ENCODE measurements around the gene GPR146. TPM values are rescaled to one million over a fixed set of nuclear protein-coding genes. Genes with fewer than 3 reads are reported as not detected.
"Not testable (repeated sequence)": the region's sequence is repeated elsewhere in the genome, so short reads cannot be mapped to it uniquely, and the experiment has no call there.

The GPR146 gene
- total and polyA plus RNA-seq, 9 donors: 2.3 to 4.8 (median 3.2) TPM

DNA sequence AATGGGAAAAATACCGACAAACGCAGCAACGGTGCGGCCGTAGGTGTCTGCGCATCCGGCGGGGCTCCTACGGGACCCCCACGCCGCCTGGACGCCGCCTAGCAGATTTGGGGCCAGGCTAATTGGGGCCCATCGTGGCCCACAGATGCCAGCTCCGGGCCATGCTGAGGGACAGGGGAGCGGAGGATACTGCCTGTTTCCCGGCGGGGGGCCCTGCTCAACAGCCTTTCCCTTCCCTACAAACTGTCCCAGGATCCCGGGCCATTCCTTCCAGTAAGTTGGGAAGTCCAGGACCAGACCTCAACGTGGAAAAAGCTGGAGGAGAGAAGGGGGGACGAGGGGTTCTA lies 21.9 kb downstream of the GPR146 start:
- Histone ChIP-seq H3K36me3 (ENCODE audit: control insufficient read depth, insufficient read depth, low read length) (no peaks in the 10 kb centered on the region), H3K27ac (ENCODE audit: low read length) (no peak overlapping the region), H3K4me1 (ENCODE audit: control insufficient read depth, insufficient read depth, low read length) (peaks cover 27% of the 10 kb centered on the region), H3K9me3 (replicated peaks; ENCODE audit: control insufficient read depth, low read depth, low read length) (no peaks in the 10 kb centered on the region), H3K27me3 (ENCODE audit: control insufficient read depth, insufficient read depth, low read length) (no peaks in the 10 kb centered on the region), H3K4me3 (ENCODE audit: low read length) (no peak overlapping the region)
- DNase-seq: no peak
- 48% methylated on average over 13 of the region's 21 CpGs for WGBS (ENCODE audit: insufficient coverage)

DNA sequence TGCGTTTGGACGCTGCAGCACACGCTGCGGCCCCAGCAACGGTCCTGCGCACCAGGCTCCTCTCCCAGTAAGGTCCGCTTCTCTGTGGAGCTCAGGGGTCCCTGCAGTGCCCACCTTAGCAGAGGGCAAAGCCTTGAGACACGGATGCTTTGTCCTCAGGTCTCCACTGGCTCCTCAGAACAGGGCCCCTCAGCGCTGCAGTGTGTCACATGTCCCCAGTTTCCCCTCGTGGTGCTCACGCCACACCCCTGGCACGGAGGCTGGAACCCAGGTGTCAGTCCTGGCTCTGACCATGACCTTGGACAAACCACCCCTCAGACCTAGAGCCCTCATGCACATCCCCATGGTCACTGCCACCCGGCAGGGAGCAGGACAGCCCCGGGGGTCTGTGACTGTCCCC lies 23.7 kb downstream of the GPR146 start:
- Histone ChIP-seq H3K4me3 (ENCODE audit: low read length) (no peak overlapping the region), H3K9me3 (replicated peaks; ENCODE audit: control insufficient read depth, low read depth, low read length) (no peaks in the 10 kb centered on the region), H3K36me3 (ENCODE audit: control insufficient read depth, insufficient read depth, low read length) (no peaks in the 10 kb centered on the region), H3K27ac (ENCODE audit: low read length) (no peak overlapping the region), H3K27me3 (ENCODE audit: control insufficient read depth, insufficient read depth, low read length) (no peaks in the 10 kb centered on the region), H3K4me1 (ENCODE audit: control insufficient read depth, insufficient read depth, low read length) (peaks cover 39% of the 10 kb centered on the region)
- DNase-seq: no peak
- WGBS (ENCODE audit: insufficient coverage): 87% methylated on average over 14 of the region's 14 CpGs

DNA sequence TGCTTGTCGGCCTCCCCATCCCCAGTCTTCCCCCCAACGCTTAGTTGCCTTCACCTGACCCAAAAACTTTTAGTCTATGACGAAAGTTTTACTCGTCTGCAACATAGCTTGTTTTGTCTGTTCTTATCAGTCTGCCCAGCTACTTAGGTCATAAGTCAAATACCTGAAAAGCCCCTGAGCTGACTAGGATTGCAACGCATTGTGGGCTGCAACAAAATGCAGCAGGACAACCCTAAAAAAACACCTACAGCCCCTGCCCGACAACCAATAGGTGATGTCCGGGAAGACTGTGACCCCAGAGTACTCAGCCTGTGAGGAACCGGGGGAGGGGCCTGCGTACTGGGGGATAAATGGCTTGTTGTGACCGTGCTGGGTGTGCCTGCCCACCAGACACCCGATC lies 24.3 kb downstream of the GPR146 start:
- H3K9me3 ChIP-seq (replicated peaks; ENCODE audit: control insufficient read depth, low read depth, low read length): no peaks in the 10 kb centered on the region
- no peaks in the 10 kb centered on the region for H3K36me3 ChIP-seq (ENCODE audit: control insufficient read depth, insufficient read depth, low read length)
- no peaks in the 10 kb centered on the region for H3K27me3 ChIP-seq (ENCODE audit: control insufficient read depth, insufficient read depth, low read length)
- no peak overlapping the region for H3K4me3 ChIP-seq (ENCODE audit: low read length)
- WGBS (ENCODE audit: insufficient coverage): 66% methylated on average over 11 of the region's 11 CpGs
- H3K27ac ChIP-seq (ENCODE audit: low read length): no peak overlapping the region
- no peak for DNase-seq
- peaks cover 43% of the 10 kb centered on the region for H3K4me1 ChIP-seq (ENCODE audit: control insufficient read depth, insufficient read depth, low read length)

DNA sequence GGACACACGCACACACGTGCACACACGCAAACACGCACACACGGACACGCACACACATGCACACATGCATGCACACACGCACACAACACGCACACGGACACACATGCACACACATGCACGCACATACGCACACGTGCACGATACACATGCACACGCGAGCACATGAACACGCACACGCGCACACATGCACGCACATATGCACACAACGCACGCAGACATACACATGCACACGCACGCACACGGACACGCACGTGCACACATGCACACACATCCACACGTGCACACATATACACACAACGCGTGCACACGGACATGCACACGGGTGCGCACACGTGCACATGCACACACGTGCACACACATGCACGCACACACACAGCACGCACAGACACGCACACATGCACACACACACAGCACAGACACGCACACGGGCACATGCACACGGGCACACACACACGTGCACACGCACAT lies 26.2 kb downstream of the GPR146 start:
- 89% methylated on average over 42 of the region's 42 CpGs for WGBS (ENCODE audit: insufficient coverage)
- Histone ChIP-seq H3K27ac (ENCODE audit: low read length) (no peak overlapping the region), H3K4me1 (ENCODE audit: control insufficient read depth, insufficient read depth, low read length) (peaks cover 40% of the 10 kb centered on the region), H3K36me3 (ENCODE audit: control insufficient read depth, insufficient read depth, low read length) (no peaks in the 10 kb centered on the region), H3K4me3 (ENCODE audit: low read length) (no peak overlapping the region), H3K9me3 (replicated peaks; ENCODE audit: control insufficient read depth, low read depth, low read length) (no peaks in the 10 kb centered on the region), H3K27me3 (ENCODE audit: control insufficient read depth, insufficient read depth, low read length) (no peaks in the 10 kb centered on the region)
- DNase-seq: no peak

DNA sequence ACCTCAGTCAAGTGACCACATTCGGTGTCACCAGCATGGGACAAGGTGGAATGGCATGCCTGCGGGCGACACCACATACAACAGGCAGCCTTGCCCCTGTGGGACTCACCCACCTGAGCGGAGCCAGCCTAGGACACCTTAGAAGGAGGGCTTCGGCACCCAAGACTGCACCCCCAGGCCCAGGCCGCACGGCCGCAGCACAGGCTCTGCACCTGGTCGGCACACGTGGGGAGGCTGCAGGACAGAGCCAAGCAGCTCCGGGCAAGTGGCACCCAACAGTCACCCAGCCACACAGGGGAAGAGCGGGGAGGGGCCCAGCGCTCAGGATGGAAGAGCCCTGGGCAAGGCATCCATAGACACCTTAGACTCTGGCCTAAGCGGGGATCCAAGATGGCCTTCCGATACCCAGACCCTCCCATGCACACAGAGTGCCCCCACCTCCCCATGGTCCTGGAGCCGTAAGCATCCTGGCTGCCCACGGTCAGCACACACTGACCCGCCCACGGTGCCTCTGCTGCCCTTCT lies 27.4 kb downstream of the GPR146 start:
- Histone ChIP-seq H3K4me3 (ENCODE audit: low read length) (no peak overlapping the region), H3K9me3 (replicated peaks; ENCODE audit: control insufficient read depth, low read depth, low read length) (no peaks in the 10 kb centered on the region), H3K4me1 (ENCODE audit: control insufficient read depth, insufficient read depth, low read length) (peaks cover 37% of the 10 kb centered on the region), H3K27me3 (ENCODE audit: control insufficient read depth, insufficient read depth, low read length) (no peaks in the 10 kb centered on the region), H3K36me3 (ENCODE audit: control insufficient read depth, insufficient read depth, low read length) (no peaks in the 10 kb centered on the region), H3K27ac (ENCODE audit: low read length) (no peak overlapping the region)
- WGBS (ENCODE audit: insufficient coverage): 89% methylated on average over 18 of the region's 19 CpGs
- DNase-seq: no peak

DNA sequence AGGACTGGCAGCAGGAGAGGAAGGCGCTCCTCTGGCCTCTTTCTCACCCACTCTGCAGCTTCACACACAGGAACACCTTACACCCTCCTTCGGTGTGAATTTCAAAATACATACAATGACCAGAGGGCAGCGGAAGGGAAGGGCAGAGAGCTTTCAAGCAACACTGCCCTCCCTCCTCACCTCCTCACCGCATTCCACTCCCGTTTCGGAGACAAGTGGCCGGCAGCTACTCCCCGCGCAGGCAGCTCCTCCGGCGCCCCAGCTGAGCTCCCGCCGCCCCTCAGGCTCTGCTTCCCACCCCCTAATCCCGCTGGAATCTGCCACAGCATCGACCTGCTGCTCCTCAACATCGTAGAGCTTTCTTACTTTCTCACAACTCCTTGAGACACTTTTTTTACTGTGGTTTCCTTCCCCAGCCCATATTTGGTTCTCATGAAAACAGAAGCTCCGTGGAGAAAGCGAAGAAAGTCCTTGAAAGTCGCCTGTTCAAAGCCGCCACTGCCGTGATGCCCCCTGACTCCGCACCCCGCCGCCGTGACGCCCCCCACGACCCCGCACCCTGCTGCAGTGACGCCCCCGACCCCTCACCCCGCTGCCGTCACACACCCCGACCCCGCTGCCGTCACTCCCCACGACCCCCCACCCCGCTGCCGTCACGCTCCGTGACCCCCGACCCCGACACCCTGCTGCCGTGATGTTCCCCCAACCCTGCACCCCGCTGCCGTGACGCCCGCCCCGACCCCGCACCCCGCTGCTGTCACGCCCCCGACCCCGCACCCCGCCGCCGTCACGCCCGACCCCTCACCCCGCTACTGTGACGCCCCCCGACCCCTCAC lies 29.0 kb downstream of the GPR146 start:
- no peak overlapping the region for H3K27ac ChIP-seq (ENCODE audit: low read length)
- H3K27me3 ChIP-seq (ENCODE audit: control insufficient read depth, insufficient read depth, low read length): no peaks in the 10 kb centered on the region
- no peak overlapping the region for H3K4me3 ChIP-seq (ENCODE audit: low read length)
- no peak for DNase-seq
- WGBS (ENCODE audit: insufficient coverage): 45% methylated on average over 24 of the region's 61 CpGs
- peaks cover 42% of the 10 kb centered on the region for H3K4me1 ChIP-seq (ENCODE audit: control insufficient read depth, insufficient read depth, low read length)
- no peaks in the 10 kb centered on the region for H3K36me3 ChIP-seq (ENCODE audit: control insufficient read depth, insufficient read depth, low read length)
- H3K9me3 ChIP-seq (replicated peaks; ENCODE audit: control insufficient read depth, low read depth, low read length): no peaks in the 10 kb centered on the region

DNA sequence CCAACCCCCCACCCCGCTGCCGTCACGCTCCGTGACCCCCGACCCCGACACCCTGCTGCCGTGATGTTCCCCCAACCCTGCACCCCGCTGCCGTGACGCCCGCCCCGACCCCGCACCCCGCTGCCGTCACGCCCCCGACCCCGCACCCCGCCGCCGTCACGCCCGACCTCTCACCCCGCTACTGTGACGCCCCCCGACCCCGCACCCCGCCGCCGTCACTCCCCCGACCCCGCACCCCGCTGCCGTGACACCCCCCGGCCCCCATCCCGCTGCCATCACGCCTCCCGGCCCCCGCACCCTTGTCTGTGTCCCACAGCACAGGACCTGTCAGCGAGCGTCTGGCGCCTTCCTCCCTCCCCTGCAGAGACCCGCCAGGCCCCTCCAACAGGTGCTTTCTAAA lies 29.7 kb downstream of the GPR146 start:
- H3K27me3 ChIP-seq (ENCODE audit: control insufficient read depth, insufficient read depth, low read length); H3K27ac ChIP-seq (ENCODE audit: low read length); H3K4me3 ChIP-seq (ENCODE audit: low read length); H3K36me3 ChIP-seq (ENCODE audit: control insufficient read depth, insufficient read depth, low read length); H3K9me3 ChIP-seq (replicated peaks; ENCODE audit: control insufficient read depth, low read depth, low read length); DNase-seq: not testable (repeated sequence)
- peaks cover 47% of the 10 kb centered on the region for H3K4me1 ChIP-seq (ENCODE audit: control insufficient read depth, insufficient read depth, low read length)
- WGBS (ENCODE audit: insufficient coverage): 78% methylated on average over 4 of the region's 43 CpGs

DNA sequence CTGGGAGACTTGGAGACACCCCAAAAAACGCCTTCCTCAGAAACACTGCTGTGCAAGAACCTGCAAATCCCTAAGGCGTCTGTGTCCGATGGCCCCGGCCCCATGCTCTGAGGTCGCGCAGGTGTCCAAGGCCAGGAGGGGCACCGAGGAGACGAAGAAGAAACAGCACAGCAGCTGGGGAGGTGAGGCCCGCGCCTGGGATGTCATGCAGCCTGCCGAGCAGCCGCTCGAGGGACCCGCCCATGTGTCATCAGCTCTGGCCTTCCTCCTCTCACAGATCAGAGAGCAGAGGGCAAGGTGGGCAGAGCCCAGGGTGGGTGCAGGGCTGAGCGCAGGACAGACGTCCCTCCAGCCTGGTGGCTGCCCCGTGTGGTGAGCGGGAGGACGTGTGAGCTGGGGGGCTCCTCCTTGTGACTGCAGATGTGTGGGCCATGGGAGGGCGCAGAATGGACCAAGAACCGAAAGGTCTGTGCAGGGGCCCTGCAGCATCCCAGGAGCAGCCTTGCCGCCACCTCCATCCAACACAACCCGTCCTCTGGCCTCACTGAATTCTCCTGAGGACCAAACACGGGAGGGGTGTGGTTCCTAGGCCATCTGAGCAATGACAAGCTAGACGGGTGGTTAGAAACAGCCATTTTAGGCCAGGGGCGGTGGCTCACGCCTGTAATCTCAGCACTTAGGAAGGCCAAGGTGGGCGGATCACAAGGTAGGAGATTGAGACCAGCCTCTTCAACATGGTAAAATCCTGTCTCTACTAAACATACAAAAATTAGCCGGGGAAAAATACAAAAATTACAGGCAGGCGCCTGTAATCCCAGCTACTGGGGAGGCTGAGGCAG lies 30.5 kb downstream of the GPR146 start:
- Histone ChIP-seq H3K27me3 (ENCODE audit: control insufficient read depth, insufficient read depth, low read length) (no peaks in the 10 kb centered on the region), H3K36me3 (ENCODE audit: control insufficient read depth, insufficient read depth, low read length) (no peaks in the 10 kb centered on the region), H3K4me3 (ENCODE audit: low read length) (no peak overlapping the region), H3K4me1 (ENCODE audit: control insufficient read depth, insufficient read depth, low read length) (peaks cover 55% of the 10 kb centered on the region), H3K27ac (ENCODE audit: low read length) (no peak overlapping the region), H3K9me3 (replicated peaks; ENCODE audit: control insufficient read depth, low read depth, low read length) (no peaks in the 10 kb centered on the region)
- DNase-seq: no peak
- 64% methylated on average over 14 of the region's 30 CpGs for WGBS (ENCODE audit: insufficient coverage)

DNA sequence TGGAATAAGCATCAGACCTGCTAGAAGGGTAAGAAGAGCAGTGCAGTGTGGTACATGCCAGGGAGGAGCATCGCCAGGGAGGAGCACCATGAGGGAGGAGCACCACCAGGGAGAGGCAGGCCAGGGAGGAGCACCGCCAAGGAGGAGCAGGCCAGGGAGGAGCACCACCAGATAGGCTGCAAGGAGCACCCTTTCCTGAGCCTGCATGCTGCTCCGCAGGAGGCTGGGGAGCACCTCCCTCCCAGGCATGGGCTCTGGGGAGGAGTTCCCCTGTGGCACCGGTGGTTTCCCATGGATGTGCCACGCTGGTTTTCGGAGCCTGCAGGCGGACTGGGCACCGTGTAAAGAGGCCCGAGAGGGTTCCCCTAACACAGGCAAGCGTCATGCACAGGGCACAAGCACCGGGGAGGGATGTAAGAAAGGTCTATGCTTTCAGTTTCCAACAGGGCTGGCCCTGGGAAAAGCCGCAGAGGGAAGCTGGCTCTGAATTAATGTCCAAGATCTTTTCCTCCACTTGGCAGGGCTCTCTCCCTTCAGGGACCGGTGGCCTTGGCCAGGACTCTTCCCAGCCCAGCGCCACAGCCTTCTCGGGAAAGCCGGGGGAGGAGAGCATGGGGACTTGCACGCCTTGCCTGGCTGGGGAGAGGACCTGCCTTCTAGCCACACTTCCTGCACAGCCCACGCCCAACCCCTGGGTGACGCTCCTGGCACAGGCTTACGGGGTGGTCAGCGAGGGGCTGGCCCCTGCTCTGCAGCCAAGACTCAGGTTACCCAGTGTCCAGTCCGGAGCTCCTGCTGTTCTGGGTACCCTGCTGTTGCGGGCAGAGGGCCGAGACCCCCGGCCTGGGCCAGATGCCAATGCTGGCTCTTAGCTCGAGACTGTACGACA lies 32.1 kb downstream of the GPR146 start:
- DNase-seq: no peak
- Histone ChIP-seq H3K27me3 (ENCODE audit: control insufficient read depth, insufficient read depth, low read length) (no peaks in the 10 kb centered on the region), H3K4me3 (ENCODE audit: low read length) (no peak overlapping the region), H3K27ac (ENCODE audit: low read length) (no peak overlapping the region), H3K36me3 (ENCODE audit: control insufficient read depth, insufficient read depth, low read length) (no peaks in the 10 kb centered on the region), H3K4me1 (ENCODE audit: control insufficient read depth, insufficient read depth, low read length) (peaks cover 62% of the 10 kb centered on the region), H3K9me3 (replicated peaks; ENCODE audit: control insufficient read depth, low read depth, low read length) (no peaks in the 10 kb centered on the region)
- WGBS (ENCODE audit: insufficient coverage): 58% methylated on average over 21 of the region's 27 CpGs
